Measurements from ENCODE around the gene PEAK1. TPM values are rescaled to one million over a fixed set of nuclear protein-coding genes. Genes with fewer than 3 reads are reported as not detected.

Gene PEAK1
- total and polyA plus RNA-seq, 9 of the 15 experiments (the other 6 are each of a cell fraction or from before 2014, with no cell fraction given) = 0.99 to 22.4 (median 10.8) TPM

- TF ChIP-seq ZBTB49 (CRISPR knock-in tag; IDR thresholded peaks at IDR 0.05; ENCODE audit: borderline replicate concordance) = no peak
- TF ChIP-seq, protein P1, sequence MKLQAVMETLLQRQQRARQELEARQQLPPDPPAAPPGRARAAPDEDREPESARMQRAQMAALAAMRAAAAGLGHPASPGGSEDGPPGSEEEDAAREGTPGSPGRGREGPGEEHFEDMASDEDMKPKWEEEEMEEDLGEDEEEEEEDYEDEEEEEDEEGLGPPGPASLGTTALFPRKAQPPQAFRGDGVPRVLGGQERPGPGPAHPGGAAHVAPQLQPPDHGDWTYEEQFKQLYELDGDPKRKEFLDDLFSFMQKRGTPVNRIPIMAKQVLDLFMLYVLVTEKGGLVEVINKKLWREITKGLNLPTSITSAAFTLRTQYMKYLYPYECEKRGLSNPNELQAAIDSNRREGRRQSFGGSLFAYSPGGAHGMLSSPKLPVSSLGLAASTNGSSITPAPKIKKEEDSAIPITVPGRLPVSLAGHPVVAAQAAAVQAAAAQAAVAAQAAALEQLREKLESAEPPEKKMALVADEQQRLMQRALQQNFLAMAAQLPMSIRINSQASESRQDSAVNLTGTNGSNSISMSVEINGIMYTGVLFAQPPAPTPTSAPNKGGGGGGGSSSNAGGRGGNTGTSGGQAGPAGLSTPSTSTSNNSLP (IDR thresholded peaks at IDR 0.05; ENCODE audit: borderline replicate concordance, low read depth, low read length) = no peak
- TF ChIP-seq YY1 (IDR thresholded peaks at IDR 0.05; ENCODE audit: borderline replicate concordance in 1 of 3, control insufficient read depth in 1 of 3, extremely low read depth in 1 of 3, insufficient read depth in 3 of 3, insufficient read length in 1 of 3, insufficient replicate concordance in 2 of 3, low read depth in 1 of 3, low read length in 2 of 3) = peak in 1 of 3 experiments; percentile 56
- peak; percentile 74 to 80 for TF ChIP-seq SIX5 (IDR thresholded peaks at IDR 0.05; ENCODE audit: borderline replicate concordance in 1 of 2, insufficient read depth in 1 of 2, low read depth in 1 of 2, low read length in 2 of 2)
- peak in 1 of 2 experiments; percentile 78; a peak in 2 of 4 replicates for TF ChIP-seq CSDE1 (IDR thresholded peaks at IDR 0.05)
- no peak for TF ChIP-seq BCLAF1 (IDR thresholded peaks at IDR 0.05; ENCODE audit: borderline replicate concordance in 1 of 2, control insufficient read depth in 1 of 2, low read depth in 2 of 2, low read length in 1 of 2)
- peak; percentile 70 for TF ChIP-seq KDM5B (IDR thresholded peaks at IDR 0.05; ENCODE audit: insufficient replicate concordance, low read depth, low read length)
- no peak for TF ChIP-seq CHD4 (IDR thresholded peaks at IDR 0.05; ENCODE audit: insufficient read depth, insufficient replicate concordance, low read depth, low read length, poor library complexity, severe bottlenecking)
- no peak for TF ChIP-seq NFXL1 (CRISPR knock-in tag; IDR thresholded peaks at IDR 0.05)
- peak; percentile 66 for TF ChIP-seq POLR2G (IDR thresholded peaks at IDR 0.05; ENCODE audit: low read depth, low read length)
- peak; percentile 28; the same call in 1 of the 2 replicates for TF ChIP-seq PML (IDR thresholded peaks at IDR 0.05; ENCODE audit: low read length)
- peak; percentile 64; the same call in 1 of the 2 replicates for TF ChIP-seq NCOA1 (IDR thresholded peaks at IDR 0.05; ENCODE audit: low read depth)
- no peak for TF ChIP-seq IRF2 (CRISPR knock-in tag; IDR thresholded peaks at IDR 0.05)
- no peak for TF ChIP-seq ZNF140 (CRISPR knock-in tag; IDR thresholded peaks at IDR 0.05)
- TF ChIP-seq POLR2H (tag; IDR thresholded peaks at IDR 0.05; ENCODE audit: low read depth) = peak; percentile 50
- TF ChIP-seq KDM1A (IDR thresholded peaks at IDR 0.05) = peak in 1 of 2 experiments; percentile 28; a peak in 1 of 4 replicates
These were observed 886 bp upstream of the PEAK1 start, which contains the start of gene HMG20A (continued) for GRCh38 chr15:77420610-77421369.

All from K562 (cell line).